ENCODE data around the gene SETD9. TPM values are rescaled to one million over a fixed set of nuclear protein-coding genes. Genes with fewer than 3 reads are reported as not detected.

The SETD9 gene
- 10 to 100 TPM in 1 of 2 donors, 1 to 10 TPM in 1; 5.0 to 14.5 TPM for total RNA-seq

- peak; percentile 86 for ATAC-seq (replicated peaks)
- Mint-ChIP-seq H3K36me3 (ENCODE audit: low read depth) (peaks cover 6% of the 10 kb centered on the region), H3K27me3 (no peaks in the 10 kb centered on the region)
Measured at GRCh38 chr5:56909294-56910209, at the start of gene SETD9. Gene SETD9, plus strand, starts transcription at chr5:56909596. Its CDS starts 50 bp downstream, at chr5:56909646.

GRCh38 chr5:56861893-56862485 is 47.4 kb upstream of the SETD9 start:
- Mint-ChIP-seq H3K9me3 (no peaks in the 10 kb centered on the region), H3K27ac (peak overlapping the region; percentile 69), H3K36me3 (ENCODE audit: low read depth) (peaks cover 98% of the 10 kb centered on the region), H3K4me3 (no peak overlapping the region), H3K27me3 (no peaks in the 10 kb centered on the region), H3K4me1 (peaks cover 4% of the 10 kb centered on the region)
- no peak for ATAC-seq (replicated peaks)

More at GRCh38 chr5:56909294-56910209, at the start of gene SETD9:
- Mint-ChIP-seq H3K4me3 (peak within 1 kb of the TSS; percentile 96), H3K4me1 (peaks cover 14% of the 10 kb centered on the region), H3K9me3 (no peaks in the 10 kb centered on the region), H3K27ac (peak within 1 kb of the TSS; percentile 92)

GRCh38 chr5:56862909-56863308 is 46.5 kb upstream of the SETD9 start:
- H3K27me3 Mint-ChIP-seq = no peaks in the 10 kb centered on the region
- peak; percentile 37 for ATAC-seq (replicated peaks)
- no peak overlapping the region for H3K4me3 Mint-ChIP-seq
- no peak overlapping the region for H3K27ac Mint-ChIP-seq
- peaks cover 4% of the 10 kb centered on the region for H3K4me1 Mint-ChIP-seq
- peaks cover 98% of the 10 kb centered on the region for H3K36me3 Mint-ChIP-seq (ENCODE audit: low read depth)
- no peaks in the 10 kb centered on the region for H3K9me3 Mint-ChIP-seq

- Mint-ChIP-seq H3K4me3 (peak overlapping the region; percentile 25), H3K27me3 (no peaks in the 10 kb centered on the region), H3K4me1 (peaks cover 38% of the 10 kb centered on the region), H3K9me3 (no peaks in the 10 kb centered on the region), H3K27ac (peak overlapping the region; percentile 37), H3K36me3 (ENCODE audit: low read depth) (peaks cover 100% of the 10 kb centered on the region)
- no peak for ATAC-seq (replicated peaks)
Measured at GRCh38 chr5:56871777-56872176, 37.6 kb upstream of the SETD9 start.

- Mint-ChIP-seq H3K27me3 (no peaks in the 10 kb centered on the region), H3K9me3 (no peaks in the 10 kb centered on the region), H3K4me1 (peaks cover 44% of the 10 kb centered on the region), H3K36me3 (ENCODE audit: low read depth) (peaks cover 100% of the 10 kb centered on the region), H3K27ac (peak overlapping the region; percentile 37), H3K4me3 (peak overlapping the region; percentile 25)
- peak; percentile 24 for ATAC-seq (replicated peaks)
Measured at GRCh38 chr5:56873056-56873455, 36.3 kb upstream of the SETD9 start.

- Mint-ChIP-seq H3K36me3 (ENCODE audit: low read depth) (peaks cover 100% of the 10 kb centered on the region), H3K4me3 (no peak overlapping the region), H3K4me1 (peaks cover 42% of the 10 kb centered on the region), H3K27me3 (no peaks in the 10 kb centered on the region), H3K9me3 (no peaks in the 10 kb centered on the region), H3K27ac (peak overlapping the region; percentile 48)
- peak; percentile 84 for ATAC-seq (replicated peaks)
Measured at GRCh38 chr5:56876327-56876726, 33.1 kb upstream of the SETD9 start.

- Mint-ChIP-seq H3K9me3 (no peaks in the 10 kb centered on the region), H3K36me3 (ENCODE audit: low read depth) (peaks cover 100% of the 10 kb centered on the region), H3K4me3 (no peak overlapping the region), H3K27ac (peak overlapping the region; percentile 63), H3K4me1 (peaks cover 21% of the 10 kb centered on the region), H3K27me3 (no peaks in the 10 kb centered on the region)
- ATAC-seq (replicated peaks) = no peak
Measured at GRCh38 chr5:56881571-56881970, 27.8 kb upstream of the SETD9 start.

GRCh38 chr5:56893251-56893951 is 16.0 kb upstream of the SETD9 start:
- no peak overlapping the region for H3K27ac Mint-ChIP-seq
- H3K9me3 Mint-ChIP-seq = no peaks in the 10 kb centered on the region
- no peaks in the 10 kb centered on the region for H3K27me3 Mint-ChIP-seq
- H3K4me3 Mint-ChIP-seq = no peak overlapping the region
- H3K4me1 Mint-ChIP-seq = peaks cover 10% of the 10 kb centered on the region
- H3K36me3 Mint-ChIP-seq (ENCODE audit: low read depth) = peaks cover 85% of the 10 kb centered on the region
- peak; percentile 38 for ATAC-seq (replicated peaks)

- no peak for ATAC-seq (replicated peaks)
- Mint-ChIP-seq H3K9me3 (no peaks in the 10 kb centered on the region), H3K27ac (no peak overlapping the region), H3K4me1 (peaks cover 4% of the 10 kb centered on the region), H3K4me3 (no peak overlapping the region), H3K36me3 (ENCODE audit: low read depth) (peaks cover 51% of the 10 kb centered on the region), H3K27me3 (no peaks in the 10 kb centered on the region)
Measured at GRCh38 chr5:56896763-56897162, 12.6 kb upstream of the SETD9 start.

- Mint-ChIP-seq H3K4me1 (peaks cover 3% of the 10 kb centered on the region), H3K9me3 (no peaks in the 10 kb centered on the region), H3K27me3 (no peaks in the 10 kb centered on the region), H3K36me3 (ENCODE audit: low read depth) (peaks cover 39% of the 10 kb centered on the region), H3K4me3 (no peak overlapping the region), H3K27ac (no peak overlapping the region)
- ATAC-seq (replicated peaks) = no peak
Measured at GRCh38 chr5:56898213-56898612, 11.2 kb upstream of the SETD9 start.

GRCh38 chr5:56900395-56900794 is 9.0 kb upstream of the SETD9 start:
- no peaks in the 10 kb centered on the region for H3K27me3 Mint-ChIP-seq
- H3K4me1 Mint-ChIP-seq = no peaks in the 10 kb centered on the region
- peak; percentile 60 for ATAC-seq (replicated peaks)
- no peak overlapping the region for H3K4me3 Mint-ChIP-seq
- H3K27ac Mint-ChIP-seq = no peak overlapping the region
- H3K9me3 Mint-ChIP-seq = no peaks in the 10 kb centered on the region
- H3K36me3 Mint-ChIP-seq (ENCODE audit: low read depth) = peaks cover 17% of the 10 kb centered on the region

- no peaks in the 10 kb centered on the region for H3K4me1 Mint-ChIP-seq
- no peaks in the 10 kb centered on the region for H3K27me3 Mint-ChIP-seq
- no peak overlapping the region for H3K27ac Mint-ChIP-seq
- ATAC-seq (replicated peaks) = peak; percentile 56
- peaks cover 13% of the 10 kb centered on the region for H3K36me3 Mint-ChIP-seq (ENCODE audit: low read depth)
- no peak overlapping the region for H3K4me3 Mint-ChIP-seq
- H3K9me3 Mint-ChIP-seq = no peaks in the 10 kb centered on the region
Measured at GRCh38 chr5:56900858-56901578, 8.4 kb upstream of the SETD9 start.

GRCh38 chr5:56908942-56909293 is 478 bp upstream of the SETD9 start:
- H3K27me3 Mint-ChIP-seq = no peaks in the 10 kb centered on the region
- peak overlapping the region; percentile 96 for H3K4me3 Mint-ChIP-seq

More at GRCh38 chr5:56908942-56909293, 478 bp upstream of the SETD9 start:
- peaks cover 14% of the 10 kb centered on the region for H3K4me1 Mint-ChIP-seq
- peak overlapping the region; percentile 92 for H3K27ac Mint-ChIP-seq
- peak; percentile 53 for ATAC-seq (replicated peaks)
- H3K36me3 Mint-ChIP-seq (ENCODE audit: low read depth) = peaks cover 4% of the 10 kb centered on the region
- no peaks in the 10 kb centered on the region for H3K9me3 Mint-ChIP-seq

Data from activated T-helper 17 cell treated with anti-CD3 and anti-CD28 coated beads, Interleukin-2, amount 50 U/mL, for 72 hours (primary cell).